ENCODE results near the gene UTP4.

Gene UTP4

GRCh38 chr16:69190598-69190997 lies 58.1 kb downstream of the UTP4 start:
- no peaks in the 10 kb centered on the region for H3K27me3 ChIP-seq (ENCODE audit: control insufficient read depth, insufficient read depth, low read length)
- no CpG with 5 or more reads among the region's 3 CpGs for WGBS (ENCODE audit: insufficient coverage, insufficient read length)
- H3K4me3 ChIP-seq (ENCODE audit: low read length) = no peak overlapping the region
- 0 out of 2 replicates have a peak, but pooled peaks cover 1% of the 10 kb centered on the region for H3K4me1 ChIP-seq (ENCODE audit: control insufficient read depth, insufficient read depth, low read length)
- DNase-seq (ENCODE audit: low read depth, low spot score) = no peak
- H3K36me3 ChIP-seq (ENCODE audit: control insufficient read depth, insufficient read depth, low read length) = no peaks in the 10 kb centered on the region
- no peaks in the 10 kb centered on the region for H3K9me3 ChIP-seq (ENCODE audit: control insufficient read depth, insufficient read depth, low read length)
- no peak overlapping the region for H3K27ac ChIP-seq (ENCODE audit: low read length)

- 0 out of 2 replicates have a peak, but pooled peaks cover 1% of the 10 kb centered on the region for H3K4me1 ChIP-seq (ENCODE audit: control insufficient read depth, insufficient read depth, low read length)
Measured at GRCh38 chr16:69191136-69191535, 58.7 kb downstream of the UTP4 start.

GRCh38 chr16:69193855-69194254 lies 61.4 kb downstream of the UTP4 start:
- Histone ChIP-seq H3K36me3 (ENCODE audit: control insufficient read depth, insufficient read depth, low read length) (no peaks in the 10 kb centered on the region), H3K4me3 (ENCODE audit: low read length) (no peak overlapping the region), H3K27me3 (ENCODE audit: control insufficient read depth, insufficient read depth, low read length) (no peaks in the 10 kb centered on the region), H3K4me1 (ENCODE audit: control insufficient read depth, insufficient read depth, low read length) (no peaks in the 10 kb centered on the region), H3K9me3 (ENCODE audit: control insufficient read depth, insufficient read depth, low read length) (no peaks in the 10 kb centered on the region), H3K27ac (ENCODE audit: low read length) (no peak overlapping the region)
- no peak for DNase-seq (ENCODE audit: low read depth, low spot score)

More at GRCh38 chr16:69191136-69191535, 58.7 kb downstream of the UTP4 start:
- DNase-seq (ENCODE audit: low read depth, low spot score) = no peak
- H3K4me3 ChIP-seq (ENCODE audit: low read length) = no peak overlapping the region
- H3K27me3 ChIP-seq (ENCODE audit: control insufficient read depth, insufficient read depth, low read length) = no peaks in the 10 kb centered on the region
- H3K27ac ChIP-seq (ENCODE audit: low read length) = no peak overlapping the region
- no peaks in the 10 kb centered on the region for H3K36me3 ChIP-seq (ENCODE audit: control insufficient read depth, insufficient read depth, low read length)
- no peaks in the 10 kb centered on the region for H3K9me3 ChIP-seq (ENCODE audit: control insufficient read depth, insufficient read depth, low read length)
- WGBS (ENCODE audit: insufficient coverage, insufficient read length) = no CpG with 5 or more reads among the region's 2 CpGs

GRCh38 chr16:69194488-69194887 lies 62.0 kb downstream of the UTP4 start:
- Histone ChIP-seq H3K27ac (ENCODE audit: low read length) (no peak overlapping the region), H3K27me3 (ENCODE audit: control insufficient read depth, insufficient read depth, low read length) (no peaks in the 10 kb centered on the region), H3K36me3 (ENCODE audit: control insufficient read depth, insufficient read depth, low read length) (no peaks in the 10 kb centered on the region), H3K4me3 (ENCODE audit: low read length) (no peak overlapping the region), H3K9me3 (ENCODE audit: control insufficient read depth, insufficient read depth, low read length) (no peaks in the 10 kb centered on the region), H3K4me1 (ENCODE audit: control insufficient read depth, insufficient read depth, low read length) (no peaks in the 10 kb centered on the region)
- no peak for DNase-seq (ENCODE audit: low read depth, low spot score)

GRCh38 chr16:69195369-69196029 lies 63.0 kb downstream of the UTP4 start:
- no peaks in the 10 kb centered on the region for H3K4me1 ChIP-seq (ENCODE audit: control insufficient read depth, insufficient read depth, low read length)

GRCh38 chr16:69197573-69197972 lies 65.1 kb downstream of the UTP4 start:
- DNase-seq (ENCODE audit: low read depth, low spot score) = no peak
- H3K27me3 ChIP-seq (ENCODE audit: control insufficient read depth, insufficient read depth, low read length) = no peaks in the 10 kb centered on the region
- no peak overlapping the region for H3K27ac ChIP-seq (ENCODE audit: low read length)

More at GRCh38 chr16:69195369-69196029, 63.0 kb downstream of the UTP4 start:
- Histone ChIP-seq H3K9me3 (ENCODE audit: control insufficient read depth, insufficient read depth, low read length) (no peaks in the 10 kb centered on the region), H3K27me3 (ENCODE audit: control insufficient read depth, insufficient read depth, low read length) (no peaks in the 10 kb centered on the region), H3K27ac (ENCODE audit: low read length) (no peak overlapping the region), H3K4me3 (ENCODE audit: low read length) (no peak overlapping the region), H3K36me3 (ENCODE audit: control insufficient read depth, insufficient read depth, low read length) (no peaks in the 10 kb centered on the region)
- no peak for DNase-seq (ENCODE audit: low read depth, low spot score)
- WGBS (ENCODE audit: insufficient coverage, insufficient read length) = no CpG with 5 or more reads among the region's 4 CpGs

GRCh38 chr16:69199382-69199781 lies 66.9 kb downstream of the UTP4 start:
- WGBS (ENCODE audit: insufficient coverage, insufficient read length) = no CpG with 5 or more reads among the region's 7 CpGs
- H3K36me3 ChIP-seq (ENCODE audit: control insufficient read depth, insufficient read depth, low read length) = no peaks in the 10 kb centered on the region
- H3K4me3 ChIP-seq (ENCODE audit: low read length) = no peak overlapping the region
- H3K9me3 ChIP-seq (ENCODE audit: control insufficient read depth, insufficient read depth, low read length) = no peaks in the 10 kb centered on the region
- DNase-seq (ENCODE audit: low read depth, low spot score) = no peak
- H3K4me1 ChIP-seq (ENCODE audit: control insufficient read depth, insufficient read depth, low read length) = no peaks in the 10 kb centered on the region
- no peak overlapping the region for H3K27ac ChIP-seq (ENCODE audit: low read length)
- H3K27me3 ChIP-seq (ENCODE audit: control insufficient read depth, insufficient read depth, low read length) = no peaks in the 10 kb centered on the region

More at GRCh38 chr16:69197573-69197972, 65.1 kb downstream of the UTP4 start:
- Histone ChIP-seq H3K4me1 (ENCODE audit: control insufficient read depth, insufficient read depth, low read length) (no peaks in the 10 kb centered on the region), H3K9me3 (ENCODE audit: control insufficient read depth, insufficient read depth, low read length) (no peaks in the 10 kb centered on the region), H3K4me3 (ENCODE audit: low read length) (no peak overlapping the region), H3K36me3 (ENCODE audit: control insufficient read depth, insufficient read depth, low read length) (no peaks in the 10 kb centered on the region)

- Histone ChIP-seq H3K27ac (ENCODE audit: low read length) (no peak overlapping the region), H3K4me1 (ENCODE audit: control insufficient read depth, insufficient read depth, low read length) (no peaks in the 10 kb centered on the region), H3K36me3 (ENCODE audit: control insufficient read depth, insufficient read depth, low read length) (no peaks in the 10 kb centered on the region), H3K4me3 (ENCODE audit: low read length) (no peak overlapping the region), H3K27me3 (ENCODE audit: control insufficient read depth, insufficient read depth, low read length) (no peaks in the 10 kb centered on the region), H3K9me3 (ENCODE audit: control insufficient read depth, insufficient read depth, low read length) (no peaks in the 10 kb centered on the region)
- WGBS (ENCODE audit: insufficient coverage, insufficient read length) = 100% methylated on average over 1 of the region's 2 CpGs
- DNase-seq (ENCODE audit: low read depth, low spot score) = no peak
Measured at GRCh38 chr16:69201291-69201690, 68.8 kb downstream of the UTP4 start.

GRCh38 chr16:69201787-69202186 lies 69.3 kb downstream of the UTP4 start:
- H3K4me3 ChIP-seq (ENCODE audit: low read length) = no peak overlapping the region
- no peaks in the 10 kb centered on the region for H3K4me1 ChIP-seq (ENCODE audit: control insufficient read depth, insufficient read depth, low read length)
- H3K9me3 ChIP-seq (ENCODE audit: control insufficient read depth, insufficient read depth, low read length) = no peaks in the 10 kb centered on the region
- WGBS (ENCODE audit: insufficient coverage, insufficient read length) = no CpG with 5 or more reads among the region's 2 CpGs
- no peaks in the 10 kb centered on the region for H3K27me3 ChIP-seq (ENCODE audit: control insufficient read depth, insufficient read depth, low read length)
- no peaks in the 10 kb centered on the region for H3K36me3 ChIP-seq (ENCODE audit: control insufficient read depth, insufficient read depth, low read length)
- no peak overlapping the region for H3K27ac ChIP-seq (ENCODE audit: low read length)
- DNase-seq (ENCODE audit: low read depth, low spot score) = no peak

GRCh38 chr16:69204172-69204571 lies 71.7 kb downstream of the UTP4 start:
- Histone ChIP-seq H3K36me3 (ENCODE audit: control insufficient read depth, insufficient read depth, low read length) (no peaks in the 10 kb centered on the region), H3K4me3 (ENCODE audit: low read length) (no peak overlapping the region), H3K9me3 (ENCODE audit: control insufficient read depth, insufficient read depth, low read length) (no peaks in the 10 kb centered on the region), H3K4me1 (ENCODE audit: control insufficient read depth, insufficient read depth, low read length) (no peaks in the 10 kb centered on the region), H3K27me3 (ENCODE audit: control insufficient read depth, insufficient read depth, low read length) (no peaks in the 10 kb centered on the region), H3K27ac (ENCODE audit: low read length) (no peak overlapping the region)
- DNase-seq (ENCODE audit: low read depth, low spot score) = no peak

GRCh38 chr16:69209735-69210134 lies 77.3 kb downstream of the UTP4 start:
- no CpG with 5 or more reads among the region's 4 CpGs for WGBS (ENCODE audit: insufficient coverage, insufficient read length)
- Histone ChIP-seq H3K27me3 (ENCODE audit: control insufficient read depth, insufficient read depth, low read length) (no peaks in the 10 kb centered on the region), H3K4me3 (ENCODE audit: low read length) (no peak overlapping the region)

More at GRCh38 chr16:69209735-69210134, 77.3 kb downstream of the UTP4 start:
- H3K36me3 ChIP-seq (ENCODE audit: control insufficient read depth, insufficient read depth, low read length) = no peaks in the 10 kb centered on the region
- H3K4me1 ChIP-seq (ENCODE audit: control insufficient read depth, insufficient read depth, low read length) = no peaks in the 10 kb centered on the region
- no peaks in the 10 kb centered on the region for H3K9me3 ChIP-seq (ENCODE audit: control insufficient read depth, insufficient read depth, low read length)
- H3K27ac ChIP-seq (ENCODE audit: low read length) = no peak overlapping the region
- DNase-seq (ENCODE audit: low read depth, low spot score) = no peak
